Panc1 (cell line): Measurements from ENCODE around the gene TFAP2D.

ENCODE experiments used
- CTCF ChIP-seq: fragments of 450-650 bp; IDR thresholded peaks from 2 replicates; pipeline ENCODE4 v1.5.1; 2017; ENCODE audit warnings: mild to moderate bottlenecking
- POLR2AphosphoS5 ChIP-seq: IDR thresholded peaks from 2 replicates; pipeline ENCODE4 v1.6.1; 2012; ENCODE audit warnings: mild to moderate bottlenecking, low read depth, low read length, moderate library complexity
- TCF7L2 ChIP-seq: IDR thresholded peaks from 2 replicates; pipeline ENCODE4 v1.6.1; 2011; ENCODE audit warnings: mild to moderate bottlenecking, low read depth, low read length, inconsistent platforms

- no peak for TF ChIP-seq CTCF
- TF ChIP-seq POLR2AphosphoS5 = no peak
- no peak for TF ChIP-seq TCF7L2
Observed at GRCh38 chr6:50724381-50725124, 11.2 kb downstream of the TFAP2D start.
